DMS 273 (cell line): ENCODE measurements around the gene ZBTB49.

Experiments
- DNase-seq: peaks from one replicate; lab custom pipeline; 2025; ENCODE audit not compliant: unreplicated experiment; lab: John Stamatoyannopoulos, UW

ZBTB49 gene

DNA sequence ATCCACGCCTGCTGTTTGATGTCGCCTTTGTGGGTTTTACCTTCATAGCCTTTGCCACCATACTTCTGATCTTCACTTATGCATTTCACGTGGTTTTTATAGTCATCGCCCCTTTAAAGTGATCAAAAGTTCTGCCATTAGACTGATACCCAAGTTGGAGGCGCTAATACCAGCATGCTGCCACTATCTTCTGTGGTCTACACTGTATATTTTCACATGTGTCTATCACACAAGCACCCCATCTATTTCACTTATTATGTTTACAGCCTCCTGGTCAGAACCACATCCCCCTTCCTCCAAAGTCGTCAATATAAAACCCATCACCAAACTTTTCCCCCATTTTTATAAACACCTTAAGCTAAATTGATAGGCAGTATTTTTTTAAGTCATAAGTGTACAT lies 8.3 kb upstream of the ZBTB49 start:
- DNase-seq, result no peak

DNA sequence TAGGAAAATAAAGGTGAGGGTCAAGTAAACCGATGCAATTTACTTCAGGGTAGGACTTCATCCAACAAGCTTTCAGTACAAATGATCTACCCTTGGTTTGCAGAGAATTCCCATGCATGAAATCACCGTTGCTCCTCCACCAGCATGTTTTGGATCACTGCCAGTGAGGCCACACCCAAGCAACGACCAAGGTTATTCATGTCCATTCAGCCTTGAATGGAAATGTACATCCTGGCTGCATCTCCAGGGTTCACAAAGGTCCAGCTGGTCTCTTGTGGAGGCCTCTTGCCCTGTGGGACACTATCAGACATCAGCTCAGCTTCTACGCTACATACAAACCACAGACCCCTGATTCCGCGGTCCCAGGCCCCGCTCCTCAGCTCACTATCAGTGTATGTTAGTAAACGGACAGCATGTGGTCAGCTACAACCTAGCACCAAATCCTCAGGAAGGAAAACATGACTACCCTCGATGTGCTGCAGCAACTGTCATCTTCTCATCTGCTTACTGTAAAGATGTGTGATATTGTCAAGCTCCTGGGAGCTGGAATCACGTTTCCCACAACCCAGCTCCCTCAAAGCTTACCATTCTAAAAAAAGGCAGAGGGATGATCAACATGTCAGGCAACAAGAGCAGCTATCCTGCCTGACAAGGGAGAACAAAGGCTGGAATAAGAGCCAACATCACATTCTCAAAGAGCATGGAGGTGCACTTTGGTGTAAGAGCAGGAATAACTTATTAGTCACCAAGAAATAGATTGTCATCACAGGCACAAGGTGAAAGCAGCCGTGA lies 5.0 kb upstream of the ZBTB49 start:
- DNase-seq, result peak; percentile 2

DNA sequence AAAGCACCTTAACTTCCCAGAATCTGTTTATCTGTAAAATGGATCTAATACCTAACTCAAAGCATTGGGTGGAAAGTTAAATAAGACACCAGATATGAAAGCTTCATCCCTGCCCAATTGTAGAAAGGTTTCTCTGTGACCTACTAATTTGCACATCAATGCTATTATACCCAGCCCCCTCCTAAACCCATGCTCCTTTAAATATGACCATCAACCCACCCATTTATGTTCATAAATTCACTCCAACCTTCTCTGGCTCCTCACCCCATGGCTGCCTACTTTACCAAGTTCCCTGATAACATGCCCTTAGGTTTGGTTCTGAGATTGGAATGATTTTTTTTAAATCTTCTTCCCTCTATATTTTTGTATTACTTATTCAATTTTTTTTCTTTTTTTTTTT lies 2.0 kb upstream of the ZBTB49 start:
- DNase-seq, result no peak

DNA sequence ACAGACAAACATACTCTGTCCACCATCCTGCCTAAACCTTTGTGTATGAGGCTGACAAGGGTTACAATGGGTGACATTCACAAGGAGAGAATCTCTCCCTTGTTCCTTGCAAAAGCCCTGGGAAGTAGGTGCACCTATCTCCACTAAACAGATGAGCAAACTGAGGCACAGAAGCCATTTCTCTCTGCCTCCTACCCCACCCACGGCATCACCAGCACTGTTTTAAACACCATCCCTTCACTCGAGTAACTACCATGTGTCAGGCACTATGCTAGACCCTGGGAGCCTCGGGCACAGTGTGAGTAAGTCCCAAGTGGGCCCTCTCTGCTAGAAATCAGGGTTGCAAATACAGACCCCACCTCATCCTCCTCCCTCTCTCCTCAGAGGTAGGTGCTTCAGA lies 996 bp upstream of the ZBTB49 start:
- no peak for DNase-seq

DNA sequence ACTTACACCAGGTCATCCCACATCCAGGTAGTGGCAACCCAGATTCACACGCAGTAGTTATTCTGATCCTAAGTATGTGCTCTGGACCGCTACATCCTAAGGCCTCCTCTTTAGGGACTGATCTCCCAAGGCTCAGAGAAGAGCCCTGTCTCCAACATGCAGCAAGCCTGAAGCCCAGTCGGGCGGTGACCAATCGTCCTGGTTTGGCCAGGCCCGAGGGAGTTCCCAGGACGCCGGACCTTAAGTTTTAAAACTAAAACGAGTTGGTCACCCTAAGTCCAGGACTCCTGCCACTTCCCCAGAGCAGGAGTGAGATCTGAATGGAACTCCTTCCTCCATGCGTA lies 482 bp upstream of the ZBTB49 start:
- DNase-seq, result peak; percentile 49

DNA sequence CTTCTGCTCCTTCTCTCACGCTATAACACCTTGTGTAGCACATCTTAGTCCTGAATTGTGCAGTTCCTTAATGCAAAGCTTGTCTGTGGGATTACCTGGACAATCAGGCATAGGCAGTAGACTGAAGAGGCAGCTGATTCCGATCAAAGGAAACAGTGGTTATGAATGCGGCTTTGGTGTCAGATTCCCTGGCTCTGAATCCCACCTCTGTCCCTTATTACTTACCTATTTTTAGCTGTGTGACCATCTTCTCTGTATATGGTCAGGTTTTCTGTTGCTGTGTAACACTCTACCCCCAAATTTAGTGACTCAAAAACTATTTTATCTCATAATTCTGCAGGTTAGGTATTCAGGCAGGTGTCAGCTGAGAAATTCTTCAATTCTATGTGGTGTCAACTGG lies 3.2 kb downstream of the ZBTB49 start:
- DNase-seq, result no peak

DNA sequence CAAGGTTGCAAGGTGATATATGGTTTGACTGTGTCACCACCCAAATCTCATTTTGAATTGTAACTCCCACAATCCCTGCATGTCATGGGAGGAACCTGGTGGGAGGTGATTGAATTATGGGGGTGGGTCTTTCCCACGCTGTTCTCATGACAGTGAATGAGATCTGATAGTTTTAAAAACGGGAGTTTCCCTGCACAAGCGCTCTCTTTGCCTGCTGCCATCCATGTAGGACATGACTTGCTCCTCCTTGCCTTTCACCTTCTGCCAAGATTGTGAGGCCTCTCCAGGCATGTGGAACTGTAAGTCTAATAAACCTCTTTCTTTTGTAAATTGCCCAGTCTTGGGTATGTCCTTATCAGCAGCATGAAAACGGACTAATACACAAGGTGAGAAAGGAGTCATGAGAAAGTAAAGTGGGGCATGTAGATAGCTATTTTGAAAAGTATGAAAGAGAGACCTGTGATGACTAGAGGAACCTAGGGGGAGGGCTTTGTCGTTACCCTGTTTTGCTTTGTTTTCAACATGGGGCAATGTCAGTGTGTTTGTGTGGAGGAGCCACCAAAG lies 6.3 kb downstream of the ZBTB49 start:
- DNase-seq, result no peak

DNA sequence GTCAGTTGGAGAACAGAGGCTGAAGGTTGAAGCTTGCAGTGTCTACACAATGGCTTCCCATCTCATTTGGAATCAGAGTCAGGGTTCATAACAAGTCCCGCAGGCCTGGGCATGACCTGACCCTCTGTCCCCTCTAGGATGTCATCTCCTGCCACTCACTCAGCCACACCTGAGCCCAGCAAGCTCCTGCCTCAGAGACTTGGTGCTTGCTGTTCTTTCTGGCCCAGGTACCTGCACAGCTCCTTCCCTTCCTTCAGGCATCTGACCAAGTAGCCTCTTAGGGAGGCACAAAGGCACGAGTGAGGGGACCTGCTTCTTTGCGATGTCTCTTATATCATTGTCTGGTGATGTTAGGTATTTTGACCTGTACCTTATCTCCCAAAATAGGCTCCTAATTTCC lies 9.0 kb downstream of the ZBTB49 start:
- no peak for DNase-seq

DNA sequence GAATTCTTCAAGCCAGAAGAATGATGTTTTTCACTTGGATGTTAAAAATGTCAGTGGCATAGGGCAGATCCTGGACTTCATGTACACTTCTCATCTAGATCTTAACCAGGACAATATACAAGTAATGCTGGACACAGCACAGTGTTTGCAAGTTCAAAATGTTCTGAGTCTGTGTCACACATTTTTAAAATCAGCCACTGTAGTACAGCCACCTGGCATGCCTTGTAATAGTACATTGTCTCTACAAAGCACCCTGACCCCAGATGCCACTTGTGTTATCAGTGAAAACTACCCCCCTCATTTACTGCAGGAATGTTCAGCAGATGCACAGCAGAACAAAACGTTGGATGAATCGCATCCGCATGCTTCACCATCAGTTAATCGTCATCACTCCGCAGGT lies 11.9 kb downstream of the ZBTB49 start:
- DNase-seq, result no peak

DNA sequence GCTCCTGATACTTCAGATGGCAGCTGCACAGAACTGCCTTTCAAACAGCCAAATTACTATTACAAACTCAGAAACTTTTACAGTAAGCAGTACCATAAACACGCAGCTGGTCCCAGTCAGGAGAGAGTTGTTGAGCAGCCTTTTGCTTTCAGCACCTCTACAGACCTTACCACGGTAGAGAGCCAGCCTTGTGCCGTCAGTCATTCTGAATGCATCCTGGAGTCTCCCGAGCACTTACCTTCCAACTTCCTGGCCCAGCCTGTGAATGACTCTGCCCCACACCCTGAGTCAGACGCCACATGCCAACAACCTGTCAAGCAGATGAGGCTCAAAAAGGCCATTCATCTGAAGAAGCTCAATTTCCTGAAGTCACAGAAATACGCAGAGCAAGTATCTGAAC lies 12.4 kb downstream of the ZBTB49 start:
- DNase-seq, result no peak

DNA sequence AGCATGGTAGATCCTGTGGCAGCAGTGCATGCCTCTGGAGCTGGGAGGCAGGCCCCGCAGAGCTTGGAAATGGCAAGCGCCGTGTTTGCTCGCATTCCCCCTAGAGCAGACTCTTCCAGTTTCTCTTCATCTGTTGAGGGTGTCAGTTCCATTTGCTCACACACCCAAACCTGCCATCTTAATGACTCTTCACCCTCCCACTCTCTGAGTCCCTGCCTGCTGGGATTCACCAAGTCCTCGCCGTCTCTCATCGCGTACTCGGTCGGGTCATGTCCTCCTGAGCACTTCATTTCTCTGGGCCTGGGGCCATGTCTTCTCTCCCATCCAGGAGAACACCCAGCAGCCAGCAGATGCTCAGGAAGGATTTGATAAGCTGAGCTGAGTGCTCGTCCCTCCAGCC lies 16.9 kb downstream of the ZBTB49 start:
- DNase-seq, result no peak

DNA sequence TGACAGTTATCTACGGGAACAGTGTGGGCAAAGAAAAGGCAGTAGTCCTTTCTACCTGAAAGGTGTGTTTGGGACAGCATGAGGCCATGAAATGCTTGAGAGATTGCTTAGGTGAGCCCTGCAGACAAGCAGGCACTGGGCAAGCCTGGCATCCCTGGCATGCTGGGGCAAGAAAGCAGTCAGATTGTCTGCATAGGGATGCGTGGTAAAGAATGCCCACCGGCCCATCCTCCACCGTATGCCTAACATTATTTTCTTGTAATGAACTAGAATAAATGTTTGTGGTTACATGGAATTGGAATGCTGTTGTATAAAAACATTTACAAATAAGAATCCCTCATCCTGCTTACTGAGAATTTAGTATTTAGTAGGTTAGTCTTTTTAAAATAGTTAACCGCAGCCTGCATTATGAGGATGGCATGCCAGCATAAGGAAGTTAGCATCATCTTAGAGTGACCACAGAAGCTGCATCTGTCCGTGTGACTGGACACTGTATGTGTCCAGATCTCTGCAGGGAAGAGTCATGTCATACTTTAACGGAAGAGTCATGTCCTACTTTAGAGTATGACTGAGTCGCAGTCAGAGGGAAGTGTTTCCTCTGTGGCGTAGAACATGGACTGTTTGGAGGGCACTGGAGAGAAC lies 18.9 kb downstream of the ZBTB49 start:
- no peak for DNase-seq

DNA sequence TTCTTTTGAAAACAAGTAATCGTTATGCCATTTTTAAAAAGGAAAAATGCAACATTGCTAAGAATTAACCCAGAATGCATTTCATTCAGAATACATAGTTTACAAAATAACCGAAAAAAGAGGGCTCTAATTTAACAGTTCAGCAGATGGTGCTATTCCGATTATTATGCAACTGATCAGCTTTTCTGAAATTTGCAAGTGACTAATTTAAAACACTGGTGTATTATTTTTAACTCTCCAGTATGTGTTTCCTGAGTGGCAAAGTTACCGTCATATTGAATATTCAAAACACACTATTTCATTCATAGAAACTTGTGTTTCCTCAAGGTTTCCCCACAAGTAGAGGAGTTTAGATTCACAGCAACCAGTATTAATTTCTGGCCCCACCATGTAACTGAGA lies 21.1 kb downstream of the ZBTB49 start:
- no peak for DNase-seq

DNA sequence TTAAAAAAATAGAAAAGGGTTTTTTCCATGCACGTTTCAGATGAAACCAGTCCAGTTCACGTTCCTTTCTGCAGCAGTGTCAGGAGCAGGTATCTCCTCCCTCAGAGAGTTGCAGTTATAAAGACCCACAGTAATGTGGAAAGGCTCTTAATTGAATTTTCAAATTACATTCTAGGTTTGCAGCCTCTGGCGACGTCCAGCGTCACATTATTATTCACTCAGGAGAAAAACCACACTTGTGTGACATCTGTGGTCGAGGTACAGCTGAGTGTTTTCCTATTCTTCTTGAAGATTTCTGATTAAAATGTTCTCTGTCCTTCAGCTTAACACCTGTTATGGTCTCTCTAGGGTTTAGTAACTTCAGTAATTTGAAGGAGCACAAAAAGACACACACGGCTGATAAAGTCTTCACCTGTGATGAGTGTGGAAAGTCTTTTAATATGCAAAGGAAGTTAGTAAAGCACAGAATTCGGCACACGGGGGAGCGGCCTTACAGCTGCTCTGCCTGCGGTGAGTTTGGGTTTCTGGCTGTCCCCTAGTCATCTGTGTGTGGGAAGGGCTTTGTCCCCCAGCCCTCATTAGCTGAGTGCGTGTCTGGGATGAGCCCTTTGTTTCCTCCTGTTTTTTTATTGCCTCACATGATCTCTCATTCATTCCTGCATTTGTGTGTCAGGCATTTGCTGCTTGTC lies 25.6 kb downstream of the ZBTB49 start:
- no peak for DNase-seq

DNA sequence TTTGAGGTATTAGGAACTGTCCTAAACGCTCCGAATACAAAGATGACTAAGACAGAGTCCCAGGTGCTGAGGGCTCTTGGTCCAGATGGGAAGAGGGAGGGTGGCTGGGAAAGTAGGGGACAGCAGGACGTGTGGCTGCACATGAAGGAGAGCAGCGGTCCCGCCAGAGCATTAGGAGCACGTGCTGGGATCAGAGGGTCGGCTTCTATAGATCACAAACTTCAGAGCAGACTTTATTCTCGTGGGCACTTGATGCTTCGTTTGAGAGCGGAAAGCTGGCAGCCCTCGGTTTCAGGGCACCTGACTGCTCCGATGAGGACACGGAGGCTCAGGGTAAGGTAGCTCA lies 26.1 kb downstream of the ZBTB49 start:
- DNase-seq, result no peak

DNA sequence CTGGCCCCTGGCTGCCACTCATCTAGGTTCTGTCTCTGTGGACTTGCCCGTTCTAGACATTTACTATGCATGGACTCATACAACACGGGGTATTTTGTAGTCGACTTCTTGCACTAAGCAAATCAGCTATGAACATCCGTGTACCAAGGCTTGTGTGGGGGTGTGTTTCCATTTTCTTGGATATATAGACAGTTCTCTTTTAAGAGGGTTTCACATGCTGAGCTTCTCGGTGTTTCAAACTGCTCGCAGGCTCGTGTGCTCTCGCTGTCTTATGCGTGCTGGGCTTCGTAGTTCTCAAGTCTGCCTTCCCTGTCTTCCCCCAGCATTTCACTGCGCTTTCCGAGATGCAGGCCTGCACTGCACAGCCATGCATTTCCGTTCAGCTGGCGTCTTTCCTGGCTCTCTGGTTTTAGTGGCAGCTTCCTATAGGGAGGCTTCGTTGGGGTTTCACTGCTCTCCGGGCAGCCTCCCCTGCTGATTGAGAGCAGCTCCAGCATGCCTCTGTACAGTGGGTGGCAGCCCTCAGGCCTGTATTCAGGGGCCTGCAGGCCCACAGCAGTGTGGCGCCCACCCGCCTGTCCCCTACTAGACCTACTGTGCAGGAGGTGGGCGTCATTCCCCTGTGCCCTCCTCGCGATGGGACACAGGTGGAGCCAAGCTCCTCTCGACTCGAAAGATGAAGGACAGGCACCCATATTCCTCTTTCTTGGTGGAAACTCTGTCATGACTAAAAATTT lies 27.6 kb downstream of the ZBTB49 start:
- no peak for DNase-seq

DNA sequence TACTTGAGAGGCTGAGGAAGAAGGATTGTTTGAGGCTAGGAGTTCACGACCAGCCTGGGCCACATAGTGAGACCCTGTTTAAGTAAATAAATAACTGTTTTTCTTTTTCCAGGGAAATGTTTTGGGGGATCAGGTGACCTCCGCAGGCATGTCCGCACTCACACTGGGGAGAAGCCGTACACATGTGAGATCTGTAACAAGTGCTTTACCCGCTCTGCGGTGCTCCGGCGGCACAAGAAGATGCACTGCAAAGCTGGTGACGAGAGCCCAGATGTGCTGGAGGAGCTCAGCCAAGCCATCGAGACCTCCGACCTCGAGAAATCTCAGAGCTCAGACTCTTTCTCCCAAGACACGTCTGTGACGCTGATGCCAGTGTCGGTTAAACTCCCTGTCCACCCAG lies 30.5 kb downstream of the ZBTB49 start:
- DNase-seq, result no peak

DNA sequence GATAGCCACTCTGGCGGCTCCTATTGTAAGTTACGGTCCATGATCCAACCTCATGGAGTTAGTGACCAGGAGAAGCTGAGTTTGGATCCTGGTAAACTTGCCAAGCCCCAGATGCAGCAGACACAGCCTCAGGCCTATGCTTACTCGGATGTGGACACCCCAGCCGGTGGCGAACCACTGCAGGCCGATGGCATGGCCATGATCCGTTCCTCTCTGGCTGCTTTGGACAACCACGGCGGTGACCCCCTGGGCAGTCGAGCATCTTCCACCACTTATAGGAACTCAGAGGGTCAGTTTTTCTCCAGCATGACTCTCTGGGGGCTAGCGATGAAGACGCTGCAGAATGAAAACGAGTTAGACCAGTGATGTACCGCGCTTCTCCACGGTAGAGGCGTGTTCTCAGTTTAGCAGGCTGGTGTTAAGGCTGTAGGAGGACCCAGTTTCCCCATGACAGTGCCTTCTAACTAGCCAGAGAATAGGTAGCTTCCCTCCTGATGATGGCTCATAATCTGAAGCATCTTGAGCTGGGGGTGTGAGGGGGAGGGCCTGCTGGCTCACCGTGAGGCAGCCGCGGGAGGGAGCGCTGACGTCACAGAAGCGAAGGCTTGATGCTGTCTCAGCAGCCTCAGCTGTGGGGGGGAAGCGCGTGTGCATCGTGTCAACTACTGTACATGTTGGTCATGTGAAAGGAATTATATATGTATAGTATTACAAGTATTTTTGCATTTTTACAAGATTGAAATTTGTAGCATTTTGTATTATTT lies 31.1 kb downstream of the ZBTB49 start:
- no peak for DNase-seq

DNA sequence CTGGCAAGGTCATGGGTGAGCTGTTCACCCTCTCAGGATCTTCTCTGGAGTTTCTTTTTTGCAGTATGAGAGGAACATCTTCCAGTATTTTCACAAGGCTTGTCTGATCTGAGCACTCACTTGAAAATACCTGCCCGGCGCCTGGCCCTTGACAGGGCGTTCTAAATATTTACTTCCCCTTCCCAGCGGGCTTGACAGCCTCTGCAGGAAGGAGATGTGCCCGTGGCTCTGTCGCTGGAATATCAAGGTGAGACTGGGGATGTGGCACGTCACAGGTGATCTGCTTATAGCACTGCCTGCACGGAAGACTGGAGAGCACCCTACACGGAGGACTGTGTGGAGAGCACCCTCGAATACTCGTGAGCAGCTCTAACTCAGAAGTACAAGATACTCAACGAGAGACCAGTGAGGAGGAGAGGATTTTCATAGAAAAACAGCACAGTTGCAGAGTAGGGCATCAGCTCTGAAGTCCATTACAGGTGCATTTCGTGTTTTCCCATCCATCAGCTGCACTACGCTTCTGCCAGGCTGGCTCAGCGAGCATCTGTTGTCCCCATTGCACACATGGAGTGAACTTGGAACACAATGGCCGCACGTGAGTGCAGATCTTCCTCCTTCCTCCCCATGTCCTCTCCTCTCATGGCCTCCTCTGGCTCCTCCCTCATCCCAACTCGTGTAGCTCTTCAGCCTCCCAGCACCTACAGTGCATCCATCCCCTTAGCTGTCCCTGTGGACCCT lies 32.1 kb downstream of the ZBTB49 start:
- no peak for DNase-seq
